ENCODE measurements around the gene FAM174C.

GRCh38 chr19:1267477-1268225, 7.7 kb upstream of the FAM174C start:
- TF ChIP-seq EZH2 (IDR thresholded peaks at IDR 0.05; ENCODE audit: borderline replicate concordance, control insufficient read depth, low read depth, low read length) (no peak), CTCF (IDR thresholded peaks at IDR 0.05 in 2 of 3, conservative IDR thresholded peaks at IDR 0.05 in 1 of 3; ENCODE audit: control insufficient read depth in 2 of 3, extremely low read depth in 1 of 3, insufficient read depth in 1 of 3, low read depth in 3 of 3, low read length in 3 of 3) (no peak), MYB (IDR thresholded peaks at IDR 0.05; ENCODE audit: borderline replicate concordance, low read depth, low read length) (no peak), ZNF274 (IDR thresholded peaks at IDR 0.05; ENCODE audit: insufficient read depth, insufficient read length) (no peak), EED (IDR thresholded peaks at IDR 0.05; ENCODE audit: low read depth) (no peak), PKNOX1 (IDR thresholded peaks at IDR 0.05) (no peak)

All from GM12878 (cell line).